B cell (primary cell): ENCODE data around the gene CST7. TPM values are rescaled to one million over a fixed set of nuclear protein-coding genes. Genes with fewer than 3 reads are reported as not detected.

Experiments used
- ATAC-seq: fragments of 200-7000 bp; cut with Tn5 transposase; one replicate; pipeline ENCODE4 v1.10.0; 2021; ENCODE audit warnings: low read depth, mild to moderate bottlenecking, moderate number of reproducible peaks, moderate library complexity
- CTCF ChIA-PET: fragments of 350-600 bp; sonication (Branson Sonifier 250); formaldehyde crosslinking; loops from one replicate; lab custom pipeline; 2021; ENCODE audit warnings: antibody characterized with exemption, inconsistent platforms; lab: Charles Lee
- POLR2A ChIA-PET: fragments of 350-600 bp; sonication (Branson Sonifier 250); formaldehyde crosslinking; loops from one replicate; lab custom pipeline; 2021; ENCODE audit warnings: antibody characterized with exemption; lab: Charles Lee
- DNase-seq: peaks from one replicate; pipeline ENCODE4 v3.0.0; 2013
- H2AFZ ChIP-seq: 2 replicates; pipeline ENCODE4 v1.6.1; 2012; ENCODE audit warnings: mild to moderate bottlenecking, low read depth, low read length; ENCODE audit not compliant: insufficient read depth, poor library complexity, severe bottlenecking
- H3K27ac ChIP-seq, 2 donors: 1 replicate in 1 of 2; 2 replicates in 1 of 2; pipeline ENCODE4 v1.5.1; 2012 to 2013; ENCODE audit warnings: low read length in 2 of 2, mild to moderate bottlenecking in 2 of 2, moderate library complexity in 1 of 2
- H3K27me3 ChIP-seq, 4 experiments: fragments of 200-600 bp in 1 of 4; sonication (generic) in 1 of 4; replicated peaks in 1 of 4; 1 replicate in 2 of 4; 2 replicates in 2 of 4; pipeline versions ENCODE4 v1.6.1 to v1.7.0; 2013 to 2016; ENCODE audit warnings: low read length in 3 of 4, mild to moderate bottlenecking in 2 of 4, mixed read lengths in 1 of 4, moderate library complexity in 1 of 4; ENCODE audit not compliant: insufficient read depth in 4 of 4, control insufficient read depth in 3 of 4; ENCODE audit errors: control extremely low read depth in 1 of 4
- H3K36me3 ChIP-seq, 2 experiments: replicated peaks in 1 of 2; 1 replicate in 1 of 2; 2 replicates in 1 of 2; pipeline versions ENCODE4 v1.6.1 to v1.7.1; 2013; ENCODE audit warnings: low read length in 1 of 2; ENCODE audit not compliant: insufficient read depth in 2 of 2, control insufficient read depth in 1 of 2; ENCODE audit errors: control extremely low read depth in 1 of 2, extremely low read depth in 1 of 2
- H3K4me1 ChIP-seq, 2 donors: fragments of 200-600 bp in 1 of 2; sonication (generic) in 1 of 2; 1 replicate in 1 of 2; 2 replicates in 1 of 2; pipeline versions ENCODE4 v1.5.1 to v1.6.1; 2013 to 2017; ENCODE audit warnings: low read length in 2 of 2; ENCODE audit not compliant: control insufficient read depth in 2 of 2, insufficient read depth in 2 of 2
- H3K4me2 ChIP-seq: replicated peaks from 2 replicates; pipeline ENCODE3; 2012; ENCODE audit warnings: mild to moderate bottlenecking, low read depth, low read length; ENCODE audit not compliant: poor library complexity, severe bottlenecking
- H3K4me3 ChIP-seq, 5 experiments: fragments of 200-600 bp in 1 of 5; sonication (generic) in 1 of 5; 1 replicate in 3 of 5; 2 replicates in 2 of 5; pipeline versions ENCODE4 v1.5.1 to v1.7.0; 2011 to 2016; ENCODE audit warnings: low read length in 4 of 5, mild to moderate bottlenecking in 4 of 5, low read depth in 2 of 5, control low read depth in 1 of 5, moderate library complexity in 1 of 5; ENCODE audit not compliant: insufficient read depth in 1 of 5; ENCODE audit errors: control extremely low read depth in 1 of 5, extremely low read depth in 1 of 5
- H3K79me2 ChIP-seq: fragments of 200-600 bp; sonication (generic); one replicate; pipeline ENCODE4 v1.6.0; 2016; ENCODE audit warnings: low read length; ENCODE audit not compliant: control insufficient read depth, insufficient read depth
- H3K9ac ChIP-seq: fragments of 200-600 bp; sonication (generic); 2 replicates; pipeline ENCODE4 v1.6.1; 2017; ENCODE audit warnings: mild to moderate bottlenecking, low read length, moderate library complexity
- H3K9me3 ChIP-seq, 3 donors: one replicate each; pipeline versions ENCODE4 v1.6.1 to v1.7.1; 2013; ENCODE audit warnings: low read length in 2 of 3; ENCODE audit not compliant: control insufficient read depth in 2 of 3, insufficient read depth in 1 of 3; ENCODE audit errors: control extremely low read depth in 1 of 3
- H4K20me1 ChIP-seq: 2 replicates; pipeline ENCODE4 v1.6.0; 2012; ENCODE audit warnings: mild to moderate bottlenecking, low read length; ENCODE audit not compliant: insufficient read depth, control insufficient read depth, poor library complexity, severe bottlenecking
- H3K27ac Mint-ChIP-seq: one replicate; pipeline ENCODE4 v1.8.0; 2021; ENCODE audit warnings: mixed read lengths
- H3K27me3 Mint-ChIP-seq: one replicate; pipeline ENCODE4 v1.8.0; 2021; ENCODE audit warnings: mixed read lengths
- H3K4me1 Mint-ChIP-seq: one replicate; pipeline ENCODE4 v1.8.0; 2021; ENCODE audit warnings: mixed read lengths
- H3K4me3 Mint-ChIP-seq: one replicate; pipeline ENCODE4 v1.8.0; 2021; ENCODE audit warnings: mixed read lengths
- H3K9me3 Mint-ChIP-seq: one replicate; pipeline ENCODE4 v1.8.0; 2022; ENCODE audit warnings: mixed read lengths; ENCODE audit not compliant: insufficient read depth
- EZH2 ChIP-seq: IDR thresholded peaks from 2 replicates; pipeline ENCODE4 v1.6.1; 2012; ENCODE audit warnings: borderline replicate concordance, low read depth, mild to moderate bottlenecking, moderate library complexity, low read length; ENCODE audit not compliant: insufficient read depth, poor library complexity, severe bottlenecking
- WGBS: methylation state at CpG from one replicate; pipeline ENCODE4 v1.1.5; 2013; ENCODE audit warnings: missing lambda C conversion rate; ENCODE audit not compliant: insufficient coverage; 5-methylcytosine and 5-hydroxymethylcytosine counted together
- intact Hi-C: fragments of 100-400 bp; cut with micrococcal nuclease; formaldehyde crosslinking; loops from one replicate; pipeline ENCODE4 v1.10.0; 2022
- polyA plus RNA-seq: library from polyadenylated mRNA; depleted of rRNA; stranded (reverse); fragments of >200 nt; gene quantifications from 2 replicates; pipeline ENCODE4 v1.2.3, GENCODE V29; 2012
- total RNA-seq, 2 donors: library from RNA; stranded (reverse); fragments of 120-200 nt in 1 of 2; gene quantifications; 1 replicate in 1 of 2; 2 replicates in 1 of 2; pipeline versions ENCODE4 v1.2.3 to v1.2.4, GENCODE V29; 2013 to 2022
- TF ChIP-seq, protein P1 (sequence below): fragments of 200-600 bp; IDR thresholded peaks from one replicate; pipeline ENCODE4 v1.8.0; 2022; ENCODE audit warnings: antibody characterized with exemption, mild to moderate bottlenecking

The CST7 gene
- total and polyA plus RNA-seq, 2 donors (not counting 1 experiment from before 2014, with no cell fraction given): 0.94 to 3.4 TPM

DNA sequence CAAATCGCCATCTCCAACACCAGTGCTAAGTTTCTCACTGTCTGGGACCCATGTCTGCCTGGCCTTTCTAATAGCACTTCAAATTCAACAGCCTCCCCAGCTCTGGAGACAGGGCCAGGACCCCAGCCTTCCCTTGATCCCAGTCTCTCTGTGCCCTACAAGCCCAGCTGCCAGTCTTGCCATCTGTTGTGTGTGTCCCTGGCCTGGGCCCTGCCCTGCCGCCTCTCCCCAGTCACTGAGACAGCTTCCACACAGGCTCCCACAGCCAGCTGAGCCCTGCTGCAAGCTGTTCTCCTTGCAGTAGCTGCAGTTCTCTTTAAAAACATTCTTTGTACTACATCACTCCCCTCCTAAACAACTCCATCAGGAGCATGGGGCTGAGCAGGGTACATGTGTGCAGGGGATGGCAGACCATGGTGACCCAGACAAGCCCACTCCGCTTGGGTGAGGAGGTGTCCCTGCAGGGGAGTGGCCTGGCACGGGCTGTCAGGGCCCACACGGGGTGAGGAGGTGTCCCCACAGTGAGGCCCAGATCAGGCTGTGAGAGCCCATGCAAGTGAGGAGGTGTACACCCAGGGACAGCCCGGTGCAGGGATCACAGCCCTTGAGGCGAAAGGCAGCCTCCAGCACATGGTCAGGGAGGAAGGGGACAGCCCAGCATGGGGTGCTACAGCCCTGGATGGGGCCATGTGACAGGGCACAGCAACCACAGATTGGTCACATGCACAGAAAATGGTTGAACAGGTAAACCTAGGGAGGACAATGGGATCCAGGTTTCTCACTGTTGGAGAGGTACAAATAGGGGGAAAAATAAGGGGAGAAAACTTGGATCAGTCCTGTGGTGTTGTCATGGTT is 16.2 kb downstream of the CST7 start:
- no peak overlapping the region for H3K27ac Mint-ChIP-seq
- H3K4me3 Mint-ChIP-seq: no peak overlapping the region
- H3K4me2 ChIP-seq: no peak overlapping the region
- ATAC-seq: no peak
- ChIA-PET CTCF (no interaction called here), POLR2A (no interaction called here)
- no peak overlapping the region for H3K4me3 ChIP-seq
- WGBS: 96% methylated on average over 7 of the region's 7 CpGs
- no peaks in the 10 kb centered on the region for H3K9me3 Mint-ChIP-seq
- H3K36me3 ChIP-seq: peaks cover 7 to 55% of the 10 kb centered on the region in 2 experiments
- no peaks in the 10 kb centered on the region for H4K20me1 ChIP-seq
- intact Hi-C loops: no loop called here
- no peaks in the 10 kb centered on the region for H3K4me1 ChIP-seq
- no peaks in the 10 kb centered on the region for H3K9me3 ChIP-seq
- no peak for DNase-seq
- H3K9ac ChIP-seq: no peak overlapping the region
- H3K27me3 ChIP-seq: no peaks in the 10 kb centered on the region
- H3K79me2 ChIP-seq: no peaks in the 10 kb centered on the region
- no peaks in the 10 kb centered on the region for H3K4me1 Mint-ChIP-seq
- TF ChIP-seq EZH2: no peak
- TF ChIP-seq, protein P1, sequence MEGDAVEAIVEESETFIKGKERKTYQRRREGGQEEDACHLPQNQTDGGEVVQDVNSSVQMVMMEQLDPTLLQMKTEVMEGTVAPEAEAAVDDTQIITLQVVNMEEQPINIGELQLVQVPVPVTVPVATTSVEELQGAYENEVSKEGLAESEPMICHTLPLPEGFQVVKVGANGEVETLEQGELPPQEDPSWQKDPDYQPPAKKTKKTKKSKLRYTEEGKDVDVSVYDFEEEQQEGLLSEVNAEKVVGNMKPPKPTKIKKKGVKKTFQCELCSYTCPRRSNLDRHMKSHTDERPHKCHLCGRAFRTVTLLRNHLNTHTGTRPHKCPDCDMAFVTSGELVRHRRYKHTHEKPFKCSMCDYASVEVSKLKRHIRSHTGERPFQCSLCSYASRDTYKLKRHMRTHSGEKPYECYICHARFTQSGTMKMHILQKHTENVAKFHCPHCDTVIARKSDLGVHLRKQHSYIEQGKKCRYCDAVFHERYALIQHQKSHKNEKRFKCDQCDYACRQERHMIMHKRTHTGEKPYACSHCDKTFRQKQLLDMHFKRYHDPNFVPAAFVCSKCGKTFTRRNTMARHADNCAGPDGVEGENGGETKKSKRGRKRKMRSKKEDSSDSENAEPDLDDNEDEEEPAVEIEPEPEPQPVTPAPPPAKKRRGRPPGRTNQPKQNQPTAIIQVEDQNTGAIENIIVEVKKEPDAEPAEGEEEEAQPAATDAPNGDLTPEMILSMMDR: no peak
- no peak overlapping the region for H3K27ac ChIP-seq
- no peaks in the 10 kb centered on the region for H3K27me3 Mint-ChIP-seq
- H2AFZ ChIP-seq: no peak overlapping the region

DNA sequence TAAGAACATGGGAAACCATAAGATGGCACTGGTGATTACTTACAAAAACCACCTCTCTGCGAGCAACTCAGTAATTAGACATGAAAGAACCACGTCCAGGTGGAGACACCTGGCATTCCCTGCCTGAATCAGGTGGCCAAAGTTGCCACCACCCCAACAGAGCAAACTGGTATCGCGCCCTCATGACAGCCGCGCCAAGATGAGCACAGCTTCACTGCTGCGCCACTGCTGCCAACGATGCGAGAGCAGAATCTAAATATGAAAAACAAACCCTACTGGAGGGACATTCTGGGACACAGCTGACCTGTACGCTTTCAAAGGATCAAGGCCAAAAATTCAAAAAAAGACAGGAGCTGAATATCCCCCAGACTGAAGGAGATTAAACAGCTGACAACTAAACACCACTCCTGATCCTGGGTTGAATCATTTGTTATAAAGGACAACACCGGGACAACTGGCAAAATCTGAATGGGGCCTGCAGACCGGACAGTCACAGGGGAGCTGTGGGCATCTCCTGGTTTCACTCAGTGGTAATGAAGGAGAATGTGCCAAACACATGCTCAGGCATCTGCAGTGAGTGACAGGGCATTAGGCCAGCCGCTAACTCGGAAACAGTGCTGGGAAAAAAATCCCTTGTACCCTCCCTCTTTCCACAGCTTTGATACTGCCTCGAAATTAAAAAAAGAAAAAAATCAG is 17.4 kb downstream of the CST7 start:
- no peak for DNase-seq
- Histone ChIP-seq H3K79me2 (no peaks in the 10 kb centered on the region), H3K9ac (no peak overlapping the region), H3K4me1 (peaks cover 0 to 8% of the 10 kb centered on the region in 2 donors), H3K4me3 (no peak overlapping the region), H4K20me1 (no peaks in the 10 kb centered on the region), H3K4me2 (no peak overlapping the region), H3K27me3 (no peaks in the 10 kb centered on the region), H2AFZ (no peak overlapping the region), H3K9me3 (no peaks in the 10 kb centered on the region), H3K27ac (no peak overlapping the region), H3K36me3 (peaks cover 7 to 59% of the 10 kb centered on the region in 2 experiments)
- no peak for TF ChIP-seq EZH2
- TF ChIP-seq, protein P1: no peak
- H3K4me1 Mint-ChIP-seq: peaks cover 3% of the 10 kb centered on the region
- intact Hi-C loops: no loop called here
- H3K4me3 Mint-ChIP-seq: no peak overlapping the region
- no peak overlapping the region for H3K27ac Mint-ChIP-seq
- ChIA-PET CTCF (no interaction called here), POLR2A (no interaction called here)
- no peak for ATAC-seq
- H3K27me3 Mint-ChIP-seq: no peaks in the 10 kb centered on the region
- 98% methylated on average over 14 of the region's 15 CpGs for WGBS
- no peaks in the 10 kb centered on the region for H3K9me3 Mint-ChIP-seq
